Pancreas (tissue), 10 donors: ENCODE results near the gene DOCK1. TPM values are rescaled to one million over a fixed set of nuclear protein-coding genes. Genes with fewer than 3 reads are reported as not detected.

Experiments used
- ATAC-seq, 4 donors: fragments of 200-7000 bp; cut with Tn5 transposase; one replicate each; pipeline versions ENCODE4 v1.8.0 to v1.9.1; 2020; ENCODE audit warnings: mild to moderate bottlenecking in 4 of 4, moderate library complexity in 4 of 4
- DNase-seq, 6 donors: peaks; one replicate each; pipeline ENCODE4 v3.0.0-alpha.2; 2020
- FAIRE-seq: peaks from 2 replicates; lab custom pipeline; 2012; peaks lifted over from hg19 to GRCh38; lab: Jason Lieb, UNC
- H3K27ac ChIP-seq, 4 donors: fragments of 200-600 bp; sonication (generic); 1 replicate in 3 of 4; 2 replicates in 1 of 4; pipeline versions ENCODE4 v1.5.0 to v1.8.0; 2020
- H3K27me3 ChIP-seq, 4 donors: fragments of 200-600 bp; one replicate each; pipeline ENCODE4 v1.8.0; 2021
- H3K36me3 ChIP-seq, 3 donors: fragments of 200-600 bp; sonication (generic) in 1 of 3; one replicate each; pipeline versions ENCODE4 v1.5.0 to v1.8.0; 2020 to 2021
- H3K4me1 ChIP-seq, 3 donors: fragments of 200-600 bp; one replicate each; pipeline ENCODE4 v1.8.0; 2021
- H3K4me3 ChIP-seq, 4 donors: fragments of 200-600 bp; sonication (generic) in 2 of 4; one replicate each; pipeline versions ENCODE4 v1.5.0 to v1.8.0; 2020 to 2021
- H3K9me3 ChIP-seq, 4 donors: fragments of 200-600 bp; one replicate each; pipeline ENCODE4 v1.8.0; 2021
- CTCF ChIP-seq, 4 donors: fragments of 200-600 bp; sonication (generic) in 3 of 4; IDR thresholded peaks; one replicate each; pipeline versions ENCODE4 v1.5.0 to v1.8.0; 2021; ENCODE audit warnings: antibody characterized with exemption in 4 of 4
- WGBS, 2 donors: extraction: QIAGEN DNeasy Blood & Tissue Kit; methylation state at CpG; one replicate each; pipeline ENCODE4 v1.1.7; 2013; 5-methylcytosine and 5-hydroxymethylcytosine counted together
- intact Hi-C, 3 donors: fragments of 100-400 bp; cut with DNase I; formaldehyde crosslinking; loops; one replicate each; pipeline versions ENCODE4 v1.11.1 to v1.14.2; 2022
- polyA plus RNA-seq, 2 donors: library from polyadenylated mRNA; stranded (reverse); fragments of 200-250 nt; gene quantifications; one replicate each; pipeline ENCODE4 v1.2.3, GENCODE V29; 2013
- total RNA-seq, 6 donors: library from RNA; stranded (reverse); fragmentation: NEBNext Ultra II Directional in 4 of 6; extraction: Animal tissue kit (Norgen Biotek cat#: 25700) in 4 of 6; gene quantifications; one replicate each; pipeline versions ENCODE4 v1.2.1 to v1.2.4, GENCODE V29; 2021 to 2023
- donor health status: healthy with polysubstance abuse.
- donor health status: DM: no; HTN: no; CAD: no; lungs with moderate emphysema.
- donor health status: DM: no; HTN: no; CAD: no.
- donor health status: control.
- donor health status: control.
- donor health status: Bipolar disorder and iron deficiency.
- donor health status: DM: yes; HTN: yes; CAD: no.
- donor health status: DM: no; HTN: no; CAD: no.
- donor health status: DM: no; HTN: no; CAD: no.
- donor health status: DM: yes; HTN: yes; CAD: no.

The DOCK1 gene
- total and polyA plus RNA-seq, 8 donors, result 12.1 to 38.6 (median 24.2) TPM

DNA sequence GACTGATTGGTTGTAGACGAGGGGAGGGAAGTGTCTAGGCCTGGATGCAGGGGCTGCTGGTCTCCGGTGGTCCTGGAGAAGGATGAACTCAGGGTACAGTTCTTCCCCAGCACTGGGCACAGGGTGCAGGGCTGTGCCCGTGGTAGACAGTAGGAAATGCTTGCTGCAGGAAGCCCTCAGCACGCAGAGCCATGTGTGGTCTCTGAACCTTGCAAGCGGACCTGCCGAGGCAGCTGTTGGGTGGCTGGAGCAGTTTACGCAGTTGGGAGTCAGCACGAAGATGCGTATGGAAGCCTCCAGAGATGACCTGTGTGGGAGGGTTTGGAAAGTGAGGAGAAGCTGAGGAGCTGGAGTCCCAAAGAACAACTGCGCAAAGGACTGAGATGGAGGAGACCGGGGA lies 39.0 kb downstream of the DOCK1 start:
- Histone ChIP-seq H3K36me3 (no peaks in the 10 kb centered on the region), H3K27me3 (no peaks in the 10 kb centered on the region), H3K4me1 (peaks cover 4 to 6% (median 6%) of the 10 kb centered on the region in 3 donors), H3K4me3 (no peak overlapping the region), H3K27ac (no peak overlapping the region), H3K9me3 (no peaks in the 10 kb centered on the region)
- no peak for TF ChIP-seq CTCF (IDR thresholded peaks at IDR 0.05)
- ATAC-seq, result no peak
- intact Hi-C loops, result no loop called here
- FAIRE-seq, result no peak
- WGBS, 2 donors, result 86 to 94% methylated on average over 11 of the region's 11 CpGs
- DNase-seq, result no peak

DNA sequence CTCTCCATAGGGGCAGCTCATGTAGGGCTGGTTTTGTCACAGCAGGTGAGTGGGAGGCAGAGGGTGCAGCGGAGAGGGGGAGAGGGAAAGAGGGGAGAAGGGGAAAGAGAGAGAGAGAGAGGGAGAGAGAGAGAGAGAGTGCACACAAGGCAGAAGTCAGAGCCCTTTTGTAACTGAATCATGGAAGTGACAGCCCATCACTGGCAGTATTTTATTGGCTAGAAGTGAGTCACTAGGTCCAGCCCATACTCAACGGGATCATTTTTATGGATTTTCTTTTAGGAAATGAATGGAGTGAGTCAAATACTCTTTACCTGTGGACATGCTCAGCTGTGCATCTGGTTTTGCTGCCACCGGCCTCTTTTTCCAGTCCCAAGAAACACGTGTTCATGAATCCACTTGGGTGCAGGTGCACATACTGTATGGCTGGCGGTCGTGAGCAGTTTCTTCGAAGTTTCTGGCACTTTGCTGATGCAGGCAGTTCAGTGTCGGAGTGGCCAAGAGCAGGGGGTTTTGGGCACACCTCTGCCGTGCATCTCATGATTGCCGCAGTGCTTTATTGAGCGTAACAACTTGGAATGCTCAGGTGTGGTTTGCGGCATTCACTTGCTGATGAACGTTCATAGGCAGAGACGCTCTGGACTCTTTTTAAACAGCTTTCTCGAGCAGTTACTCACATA lies 40.3 kb downstream of the DOCK1 start:
- no peak for DNase-seq
- Histone ChIP-seq H3K9me3 (no peaks in the 10 kb centered on the region), H3K4me3 (no peak overlapping the region), H3K36me3 (no peaks in the 10 kb centered on the region), H3K4me1 (peaks cover 2 to 4% (median 2%) of the 10 kb centered on the region in 3 donors), H3K27ac (no peak overlapping the region), H3K27me3 (no peaks in the 10 kb centered on the region)
- ATAC-seq, result no peak
- intact Hi-C loops, result no loop called here
- FAIRE-seq, result no peak
- 87 to 91% methylated on average over 15 of the region's 15 CpGs for WGBS, 2 donors
- TF ChIP-seq CTCF (IDR thresholded peaks at IDR 0.05), result no peak

GRCh38 chr10:126946746-126947145 lies 41.5 kb downstream of the DOCK1 start:
- H3K27me3 ChIP-seq, result no peaks in the 10 kb centered on the region
- H3K4me1 ChIP-seq, result no peaks in the 10 kb centered on the region
- no peaks in the 10 kb centered on the region for H3K36me3 ChIP-seq
- no peaks in the 10 kb centered on the region for H3K9me3 ChIP-seq
- no peak for FAIRE-seq
- H3K4me3 ChIP-seq, result no peak overlapping the region
- no peak for DNase-seq
- intact Hi-C loops, result no loop called here
- H3K27ac ChIP-seq, result no peak overlapping the region
- WGBS, 2 donors, result 97 to 99% methylated on average over 6 of the region's 6 CpGs
- ATAC-seq, result no peak
- no peak for TF ChIP-seq CTCF (IDR thresholded peaks at IDR 0.05)

GRCh38 chr10:126948355-126949160 lies 43.3 kb downstream of the DOCK1 start:
- no peaks in the 10 kb centered on the region for H3K4me1 ChIP-seq
- no peak overlapping the region for H3K4me3 ChIP-seq
- no peaks in the 10 kb centered on the region for H3K9me3 ChIP-seq
- intact Hi-C loops, result no loop called here
- no peaks in the 10 kb centered on the region for H3K27me3 ChIP-seq
- no peaks in the 10 kb centered on the region for H3K36me3 ChIP-seq
- DNase-seq, result no peak
- TF ChIP-seq CTCF (IDR thresholded peaks at IDR 0.05), result no peak
- no peak for FAIRE-seq
- 97 to 98% methylated on average over 12 to 13 of the region's 13 CpGs for WGBS, 2 donors
- no peak overlapping the region for H3K27ac ChIP-seq
- ATAC-seq, result no peak

- Histone ChIP-seq H3K4me1 (no peaks in the 10 kb centered on the region), H3K36me3 (no peaks in the 10 kb centered on the region), H3K9me3 (no peaks in the 10 kb centered on the region), H3K4me3 (no peak overlapping the region), H3K27me3 (no peaks in the 10 kb centered on the region), H3K27ac (no peak overlapping the region)
- intact Hi-C loops, result no loop called here
- no peak for TF ChIP-seq CTCF (IDR thresholded peaks at IDR 0.05)
- FAIRE-seq (no peak), ATAC-seq (no peak), DNase-seq (no peak)
- 88 to 93% methylated on average over 4 of the region's 4 CpGs for WGBS, 2 donors
These were observed 43.9 kb downstream of the DOCK1 start for GRCh38 chr10:126949161-126949503.
